ENCODE data around the gene SMARCB1.
A peak's percentile ranks its signal among the peaks of the same experiment; 100 is the strongest.

The SMARCB1 gene

GRCh38 chr22:23791738-23792645 is 5.2 kb downstream of the SMARCB1 start:
- Histone ChIP-seq H3K4me3 (replicated peaks; ENCODE audit: low read depth, low read length) (no peak overlapping the region), H3K36me3 (ENCODE audit: control insufficient read depth, insufficient read depth, low read length) (peaks cover 17% of the 10 kb centered on the region)
- TF ChIP-seq CTCF (IDR thresholded peaks at IDR 0.05; ENCODE audit: insufficient read depth, low read length, poor library complexity, severe bottlenecking) = no peak

DNA sequence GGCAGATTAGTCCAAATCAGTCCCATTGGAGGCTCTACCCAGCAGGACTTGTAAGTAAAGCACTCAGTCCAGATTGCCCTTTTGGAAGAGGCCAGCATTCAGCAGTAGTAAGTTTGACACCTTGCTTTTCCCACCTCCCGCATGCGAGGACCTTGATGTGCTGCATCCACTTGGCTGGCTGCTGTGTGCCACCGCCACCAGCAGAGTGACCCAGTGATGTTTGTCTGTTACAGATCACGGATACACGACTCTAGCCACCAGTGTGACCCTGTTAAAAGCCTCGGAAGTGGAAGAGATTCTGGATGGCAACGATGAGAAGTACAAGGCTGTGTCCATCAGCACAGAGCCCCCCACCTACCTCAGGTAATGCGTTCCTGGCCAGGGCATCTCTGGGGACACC is 6.6 kb downstream of the SMARCB1 start:
- TF ChIP-seq CTCF (IDR thresholded peaks at IDR 0.05; ENCODE audit: insufficient read depth, low read length, poor library complexity, severe bottlenecking) = no peak
- H3K27me3 ChIP-seq (replicated peaks; ENCODE audit: control insufficient read depth, insufficient read depth, low read length) = no peaks in the 10 kb centered on the region
- DNase-seq (ENCODE audit: extremely low read depth, insufficient read length) = no peak
- peaks cover 19% of the 10 kb centered on the region for H3K36me3 ChIP-seq (ENCODE audit: control insufficient read depth, insufficient read depth, low read length)
- H3K4me3 ChIP-seq (replicated peaks; ENCODE audit: low read depth, low read length) = no peak overlapping the region

More at GRCh38 chr22:23791738-23792645, 5.2 kb downstream of the SMARCB1 start:
- DNase-seq (ENCODE audit: extremely low read depth, insufficient read length) = no peak
- no peaks in the 10 kb centered on the region for H3K27me3 ChIP-seq (replicated peaks; ENCODE audit: control insufficient read depth, insufficient read depth, low read length)

DNA sequence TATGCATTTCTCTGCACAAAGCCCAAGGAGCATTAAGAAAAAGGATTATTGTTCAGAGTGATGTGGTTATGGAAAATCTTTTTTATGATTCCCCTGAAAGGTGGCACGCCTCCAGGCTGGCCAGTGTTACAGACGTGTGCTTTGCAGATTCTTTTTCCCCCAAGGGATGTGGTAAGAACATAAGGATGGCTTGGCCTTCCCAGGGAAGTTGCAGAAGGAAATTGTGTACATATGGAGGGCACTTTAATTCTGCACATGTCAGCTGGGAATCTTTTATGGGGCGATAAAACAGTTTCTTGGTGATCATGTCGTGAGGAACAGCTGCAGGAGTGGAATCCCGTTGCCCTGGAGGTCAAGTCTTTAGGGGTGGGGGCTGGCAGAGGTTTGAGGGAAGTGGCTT is 9.7 kb downstream of the SMARCB1 start:
- Histone ChIP-seq H3K27me3 (replicated peaks; ENCODE audit: control insufficient read depth, insufficient read depth, low read length) (no peaks in the 10 kb centered on the region), H3K4me3 (replicated peaks; ENCODE audit: low read depth, low read length) (no peak overlapping the region), H3K36me3 (ENCODE audit: control insufficient read depth, insufficient read depth, low read length) (peaks cover 22% of the 10 kb centered on the region)
- no peak for TF ChIP-seq CTCF (IDR thresholded peaks at IDR 0.05; ENCODE audit: insufficient read depth, low read length, poor library complexity, severe bottlenecking)
- DNase-seq (ENCODE audit: extremely low read depth, insufficient read length) = no peak

DNA sequence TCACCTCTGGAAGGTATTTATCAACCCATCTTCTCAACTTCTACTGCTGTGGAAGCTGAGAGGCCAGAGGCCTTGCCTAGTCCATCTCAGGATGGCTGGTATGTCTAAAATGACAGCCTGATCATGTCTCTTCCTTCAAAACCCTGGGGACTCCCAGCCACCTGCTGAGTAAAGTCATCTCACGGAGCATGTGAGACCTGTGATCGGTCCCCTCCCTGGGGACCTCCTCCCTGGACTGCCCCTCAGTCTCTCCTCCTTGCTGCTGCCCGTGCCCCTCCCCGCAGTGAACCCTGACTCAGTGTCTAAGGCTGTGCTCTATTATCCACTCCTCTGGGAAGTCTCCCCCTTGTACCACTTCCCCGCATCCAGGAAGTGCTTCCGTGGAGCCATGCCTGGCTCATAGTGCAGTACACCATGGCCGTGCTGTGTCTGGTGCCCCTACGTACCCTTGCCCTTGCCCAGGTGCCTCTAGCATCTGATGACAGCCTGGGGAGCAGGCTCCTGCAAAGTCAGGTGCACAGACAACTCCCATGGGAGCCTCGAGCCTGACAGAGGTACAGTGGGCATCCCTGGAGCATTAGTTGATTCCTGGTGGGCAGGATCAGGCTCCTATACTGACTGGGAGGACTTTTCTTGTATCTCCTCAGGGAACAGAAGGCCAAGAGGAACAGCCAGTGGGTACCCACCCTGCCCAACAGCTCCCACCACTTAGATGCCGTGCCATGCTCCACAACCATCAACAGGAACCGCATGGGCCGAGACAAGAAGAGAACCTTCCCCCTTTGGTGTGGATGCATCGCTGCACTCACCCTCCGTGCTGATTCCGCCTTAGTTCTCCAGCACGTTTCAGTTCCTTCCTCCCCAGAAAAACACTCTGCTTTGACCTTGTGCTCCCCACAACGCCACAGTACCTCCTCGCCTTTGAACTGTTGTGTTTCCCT is 13.8 kb downstream of the SMARCB1 start:
- Histone ChIP-seq H3K4me3 (replicated peaks; ENCODE audit: low read depth, low read length) (no peak overlapping the region), H3K36me3 (ENCODE audit: control insufficient read depth, insufficient read depth, low read length) (peaks cover 16% of the 10 kb centered on the region), H3K27me3 (replicated peaks; ENCODE audit: control insufficient read depth, insufficient read depth, low read length) (no peaks in the 10 kb centered on the region)
- no peak for TF ChIP-seq CTCF (IDR thresholded peaks at IDR 0.05; ENCODE audit: insufficient read depth, low read length, poor library complexity, severe bottlenecking)
- DNase-seq (ENCODE audit: extremely low read depth, insufficient read length) = peak; percentile 80

DNA sequence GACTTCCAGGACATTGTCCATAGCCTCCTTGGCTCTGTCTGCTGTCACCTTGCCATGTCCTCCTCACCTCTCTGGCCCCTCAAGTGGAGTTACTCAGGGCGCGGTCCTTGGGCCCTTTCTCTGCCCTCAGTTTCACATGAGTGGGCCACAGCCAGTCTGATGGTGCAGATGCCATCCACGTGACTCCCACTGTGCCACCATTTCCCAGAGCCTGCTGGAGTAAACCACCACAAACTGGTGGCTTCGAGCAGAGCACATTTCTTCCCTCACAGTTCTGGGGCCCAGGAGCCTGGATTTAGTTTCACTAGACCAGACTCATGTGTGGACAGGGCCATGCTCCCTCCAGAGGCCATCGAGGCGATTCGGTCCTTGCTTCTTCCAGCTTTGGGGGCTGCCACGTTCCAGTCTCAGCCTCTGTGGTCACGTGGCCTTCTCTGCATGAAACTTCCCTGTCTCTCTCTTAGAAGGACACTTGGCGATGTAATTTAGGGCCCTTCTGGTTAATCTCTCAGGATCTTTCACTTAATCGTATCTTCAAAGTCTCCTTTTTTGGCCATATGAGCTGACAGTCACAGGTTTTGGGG is 14.6 kb downstream of the SMARCB1 start:
- DNase-seq (ENCODE audit: extremely low read depth, insufficient read length) = no peak
- TF ChIP-seq CTCF (IDR thresholded peaks at IDR 0.05; ENCODE audit: insufficient read depth, low read length, poor library complexity, severe bottlenecking) = no peak
- Histone ChIP-seq H3K36me3 (ENCODE audit: control insufficient read depth, insufficient read depth, low read length) (peaks cover 15% of the 10 kb centered on the region), H3K27me3 (replicated peaks; ENCODE audit: control insufficient read depth, insufficient read depth, low read length) (no peaks in the 10 kb centered on the region), H3K4me3 (replicated peaks; ENCODE audit: low read depth, low read length) (no peak overlapping the region)

All from GM06990 (cell line).